GM19328 (cell line): ENCODE data around the gene CCDC73.
"Not testable (repeated sequence)": the region's sequence is repeated elsewhere in the genome, so short reads cannot be mapped to it uniquely, and the experiment has no call there.

ENCODE experiments used
- ATAC-seq: cut with Tn5 transposase; IDR thresholded peaks from one replicate; pipeline ENCODE4 v1.9.1; 2021; ENCODE audit warnings: mild to moderate bottlenecking, moderate library complexity; ENCODE audit not compliant: unreplicated experiment

CCDC73 gene

GRCh38 chr11:32597921-32598320 is 196.5 kb downstream of the CCDC73 start:
- ATAC-seq, result no peak

- not testable (repeated sequence) for ATAC-seq
Observed at GRCh38 chr11:32596114-32596513, 198.3 kb downstream of the CCDC73 start.

- no peak for ATAC-seq
Observed at GRCh38 chr11:32594272-32594671, 200.2 kb downstream of the CCDC73 start.

GRCh38 chr11:32586576-32587190 is 207.8 kb downstream of the CCDC73 start:
- no peak for ATAC-seq

GRCh38 chr11:32584921-32585320 is 209.5 kb downstream of the CCDC73 start:
- ATAC-seq, result no peak

- peak; percentile 99 for ATAC-seq
Observed at GRCh38 chr11:32583459-32584271, 210.8 kb downstream of the CCDC73 start, which contains the start of gene EIF3M. Gene EIF3M, plus strand, starts transcription at chr11:32583831. Its CDS starts 57 bp downstream, at chr11:32583888.

GRCh38 chr11:32581556-32581955 is 212.9 kb downstream of the CCDC73 start:
- ATAC-seq, result no peak

- ATAC-seq, result no peak
Observed at GRCh38 chr11:32580967-32581366, 213.5 kb downstream of the CCDC73 start.

- no peak for ATAC-seq
Observed at GRCh38 chr11:32576456-32576855, 218.0 kb downstream of the CCDC73 start.

GRCh38 chr11:32575070-32575469 is 219.4 kb downstream of the CCDC73 start:
- ATAC-seq, result no peak

- ATAC-seq, result no peak
Observed at GRCh38 chr11:32574421-32574820, 220.0 kb downstream of the CCDC73 start.

GRCh38 chr11:32573228-32573627 is 221.2 kb downstream of the CCDC73 start:
- no peak for ATAC-seq

- ATAC-seq, result no peak
Observed at GRCh38 chr11:32571039-32571438, 223.4 kb downstream of the CCDC73 start.

GRCh38 chr11:32569313-32569881 is 225.1 kb downstream of the CCDC73 start:
- ATAC-seq, result no peak

GRCh38 chr11:32567154-32567553 is 227.3 kb downstream of the CCDC73 start:
- ATAC-seq, result no peak

- no peak for ATAC-seq
Observed at GRCh38 chr11:32566517-32566916, 227.9 kb downstream of the CCDC73 start.

- ATAC-seq, result no peak
Observed at GRCh38 chr11:32563600-32563959, 230.9 kb downstream of the CCDC73 start.

GRCh38 chr11:32562839-32563599 is 231.4 kb downstream of the CCDC73 start:
- ATAC-seq, result no peak

GRCh38 chr11:32561835-32562234 is 232.6 kb downstream of the CCDC73 start:
- no peak for ATAC-seq

- no peak for ATAC-seq
Observed at GRCh38 chr11:32555895-32556294, 238.6 kb downstream of the CCDC73 start.

GRCh38 chr11:32555091-32555490 is 239.4 kb downstream of the CCDC73 start:
- ATAC-seq, result no peak
